Skeletal muscle satellite cell (primary cell): ENCODE results near the gene FAM131A.

ENCODE experiments used
- H3K27me3 ChIP-seq: 2 replicates; pipeline ENCODE4 v1.7.0; 2013; ENCODE audit warnings: low read length; ENCODE audit not compliant: control insufficient read depth, insufficient read depth
- H3K36me3 ChIP-seq: 2 replicates; pipeline ENCODE4 v1.7.0; 2013; ENCODE audit warnings: mild to moderate bottlenecking, control low read depth, low read length; ENCODE audit not compliant: insufficient read depth
- H3K4me1 ChIP-seq: 2 replicates; pipeline ENCODE4 v1.7.0; 2013; ENCODE audit warnings: low read length; ENCODE audit not compliant: control insufficient read depth, insufficient read depth
- H3K4me2 ChIP-seq: 2 replicates; pipeline ENCODE4 v1.7.0; 2013; ENCODE audit warnings: mild to moderate bottlenecking, low read length
- H3K4me3 ChIP-seq: 2 replicates; pipeline ENCODE4 v1.7.0; 2013; ENCODE audit warnings: low read length
- H3K9ac ChIP-seq: 2 replicates; pipeline ENCODE4 v1.7.0; 2013; ENCODE audit warnings: mild to moderate bottlenecking, low read depth, low read length, moderate library complexity
- H3K9me3 ChIP-seq: replicated peaks from 2 replicates; pipeline ENCODE4 v1.7.0; 2013; ENCODE audit warnings: mild to moderate bottlenecking, control low read depth, low read length

The FAM131A gene

DNA sequence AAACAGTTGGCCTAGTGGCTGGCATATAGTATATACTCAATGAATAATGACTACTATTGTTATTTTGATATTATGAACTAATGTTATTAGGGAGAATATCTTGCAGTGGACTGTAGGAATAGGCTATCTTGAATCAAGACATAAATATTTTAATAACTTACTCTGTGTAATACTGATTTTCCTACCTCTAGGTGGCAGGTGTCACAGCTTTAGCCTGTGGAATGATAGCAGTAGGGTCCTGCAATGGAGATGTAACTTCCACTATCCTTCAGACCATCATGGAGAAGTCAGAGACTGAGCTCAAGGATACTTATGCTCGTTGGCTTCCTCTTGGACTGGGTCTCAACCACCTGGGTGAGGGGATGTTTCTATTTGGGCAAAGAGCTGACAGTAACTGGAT lies 31.8 kb upstream of the FAM131A start:
- no peaks in the 10 kb centered on the region for H3K27me3 ChIP-seq
- peaks cover 84% of the 10 kb centered on the region for H3K36me3 ChIP-seq
- no peaks in the 10 kb centered on the region for H3K9me3 ChIP-seq

DNA sequence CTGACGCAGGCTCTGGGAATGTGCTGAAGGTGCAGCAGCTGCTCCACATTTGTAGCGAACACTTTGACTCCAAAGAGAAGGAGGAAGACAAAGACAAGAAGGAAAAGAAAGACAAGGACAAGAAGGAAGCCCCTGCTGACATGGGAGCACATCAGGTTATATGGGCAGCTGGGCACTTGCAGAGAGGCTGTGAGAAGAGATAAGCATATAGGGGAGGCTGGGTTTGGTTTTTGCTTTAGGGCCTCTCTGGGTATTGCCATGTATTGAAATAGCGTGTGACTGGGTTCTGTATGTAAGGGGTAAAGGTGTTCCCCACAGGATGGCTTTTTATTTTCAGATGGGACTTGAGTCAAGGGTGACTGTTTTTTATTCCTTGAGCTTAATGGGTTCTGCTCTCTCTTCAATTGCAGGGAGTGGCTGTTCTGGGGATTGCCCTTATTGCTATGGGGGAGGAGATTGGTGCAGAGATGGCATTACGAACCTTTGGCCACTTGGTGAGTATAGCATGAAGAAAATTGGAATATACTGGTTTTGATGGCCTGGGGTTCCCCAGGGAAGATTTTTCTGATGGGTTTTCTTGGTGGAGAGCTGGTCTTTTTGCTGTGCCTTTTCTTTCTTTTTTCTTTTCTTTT lies 30.9 kb upstream of the FAM131A start:
- H3K36me3 ChIP-seq: peaks cover 76% of the 10 kb centered on the region

More for the DNA sequence above, 31.8 kb upstream of the FAM131A start:
- peaks cover 12% of the 10 kb centered on the region for H3K4me1 ChIP-seq
- no peak overlapping the region for H3K4me3 ChIP-seq
- H3K4me2 ChIP-seq: no peak overlapping the region
- no peak overlapping the region for H3K9ac ChIP-seq

DNA sequence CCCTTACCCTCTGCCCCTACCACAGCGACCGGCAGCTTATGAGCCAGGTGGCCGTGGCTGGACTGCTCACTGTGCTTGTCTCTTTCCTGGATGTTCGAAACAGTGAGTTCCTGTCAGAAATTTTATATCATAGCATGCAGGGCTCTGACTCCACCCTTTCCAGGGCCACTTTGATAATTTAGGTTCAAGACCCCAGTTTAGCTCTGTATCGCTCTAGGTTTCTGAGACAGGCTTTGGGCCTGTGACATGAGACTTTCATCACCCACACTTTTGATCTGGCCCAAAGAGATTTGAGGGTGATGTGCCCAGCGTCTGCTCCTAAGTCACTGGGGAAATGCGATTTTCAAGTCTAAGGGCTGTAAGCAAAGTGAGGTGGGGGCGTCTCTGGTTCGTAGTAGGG lies 29.5 kb upstream of the FAM131A start:
- Histone ChIP-seq H3K9ac (no peak overlapping the region), H3K4me2 (no peak overlapping the region), H3K4me3 (no peak overlapping the region), H3K36me3 (peaks cover 61% of the 10 kb centered on the region), H3K4me1 (no peaks in the 10 kb centered on the region), H3K27me3 (no peaks in the 10 kb centered on the region), H3K9me3 (no peaks in the 10 kb centered on the region)

More for the DNA sequence above, 30.9 kb upstream of the FAM131A start:
- Histone ChIP-seq H3K9me3 (no peaks in the 10 kb centered on the region), H3K4me3 (no peak overlapping the region), H3K27me3 (no peaks in the 10 kb centered on the region), H3K9ac (no peak overlapping the region), H3K4me2 (no peak overlapping the region), H3K4me1 (peaks cover 5% of the 10 kb centered on the region)

DNA sequence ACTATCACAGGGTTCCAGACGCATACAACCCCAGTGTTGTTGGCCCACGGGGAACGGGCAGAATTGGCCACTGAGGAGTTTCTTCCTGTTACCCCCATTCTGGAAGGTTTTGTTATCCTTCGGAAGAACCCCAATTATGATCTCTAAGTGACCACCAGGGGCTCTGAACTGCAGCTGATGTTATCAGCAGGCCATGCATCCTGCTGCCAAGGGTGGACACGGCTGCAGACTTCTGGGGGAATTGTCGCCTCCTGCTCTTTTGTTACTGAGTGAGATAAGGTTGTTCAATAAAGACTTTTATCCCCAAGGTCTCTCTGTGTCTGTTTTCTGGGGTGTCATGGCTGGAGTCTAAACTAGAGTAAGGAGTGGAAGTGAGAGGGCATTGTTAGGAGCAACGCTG lies 28.7 kb upstream of the FAM131A start:
- Histone ChIP-seq H3K27me3 (no peaks in the 10 kb centered on the region), H3K4me2 (no peak overlapping the region), H3K36me3 (peaks cover 53% of the 10 kb centered on the region), H3K4me3 (no peak overlapping the region), H3K9me3 (no peaks in the 10 kb centered on the region), H3K4me1 (no peaks in the 10 kb centered on the region), H3K9ac (no peak overlapping the region)

DNA sequence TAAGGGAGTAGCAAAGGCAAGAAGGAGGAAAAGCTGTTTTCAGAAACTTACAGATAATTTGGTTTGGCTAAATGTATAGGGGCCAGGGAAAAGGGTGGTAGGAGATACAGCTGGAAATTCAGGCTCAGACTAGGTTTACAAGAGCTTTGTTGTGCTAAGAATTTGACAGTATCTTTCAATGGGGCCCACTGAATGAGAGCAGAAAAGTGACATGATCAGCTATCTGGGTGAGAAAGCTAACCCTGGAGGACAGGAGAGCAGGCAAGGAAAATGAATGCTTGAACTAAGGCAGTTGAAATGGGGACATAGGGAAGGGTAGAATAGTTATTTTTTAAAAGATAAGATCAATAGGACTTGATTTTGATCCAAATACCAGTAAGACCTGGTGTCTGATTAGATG lies 25.8 kb upstream of the FAM131A start:
- peaks cover 32% of the 10 kb centered on the region for H3K36me3 ChIP-seq
- no peak overlapping the region for H3K9ac ChIP-seq
- H3K4me3 ChIP-seq: no peak overlapping the region
- H3K4me1 ChIP-seq: peaks cover 4% of the 10 kb centered on the region
- no peaks in the 10 kb centered on the region for H3K9me3 ChIP-seq
- no peak overlapping the region for H3K4me2 ChIP-seq
- H3K27me3 ChIP-seq: no peaks in the 10 kb centered on the region

DNA sequence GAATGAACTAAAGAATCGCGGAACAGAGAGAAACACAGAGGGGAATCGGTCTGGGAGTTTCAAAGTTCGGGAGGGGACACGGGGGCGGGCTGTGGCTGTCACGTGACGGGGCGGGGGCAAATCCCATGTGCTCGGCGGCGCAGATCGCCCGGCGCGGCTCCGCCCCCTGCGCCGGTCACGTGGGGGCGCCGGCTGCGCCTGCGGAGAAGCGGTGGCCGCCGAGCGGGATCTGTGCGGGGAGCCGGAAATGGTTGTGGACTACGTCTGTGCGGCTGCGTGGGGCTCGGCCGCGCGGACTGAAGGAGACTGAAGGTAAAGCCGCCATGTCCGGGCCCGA lies 23.1 kb upstream of the FAM131A start, which contains the start of gene EIF4G1:
EIF4G1 (plus strand) TSS at position 244 of the 337 bp plus-strand sequence. CDS start 1,191 bp downstream, outside the sequence.
- Histone ChIP-seq H3K9me3 (no peaks in the 10 kb centered on the region), H3K4me2 (peak within 1 kb of the TSS; percentile 85), H3K9ac (peak within 1 kb of the TSS; percentile 99), H3K4me1 (peaks cover 25% of the 10 kb centered on the region), H3K36me3 (peaks cover 23% of the 10 kb centered on the region), H3K27me3 (no peaks in the 10 kb centered on the region), H3K4me3 (peak within 1 kb of the TSS; percentile 83)

DNA sequence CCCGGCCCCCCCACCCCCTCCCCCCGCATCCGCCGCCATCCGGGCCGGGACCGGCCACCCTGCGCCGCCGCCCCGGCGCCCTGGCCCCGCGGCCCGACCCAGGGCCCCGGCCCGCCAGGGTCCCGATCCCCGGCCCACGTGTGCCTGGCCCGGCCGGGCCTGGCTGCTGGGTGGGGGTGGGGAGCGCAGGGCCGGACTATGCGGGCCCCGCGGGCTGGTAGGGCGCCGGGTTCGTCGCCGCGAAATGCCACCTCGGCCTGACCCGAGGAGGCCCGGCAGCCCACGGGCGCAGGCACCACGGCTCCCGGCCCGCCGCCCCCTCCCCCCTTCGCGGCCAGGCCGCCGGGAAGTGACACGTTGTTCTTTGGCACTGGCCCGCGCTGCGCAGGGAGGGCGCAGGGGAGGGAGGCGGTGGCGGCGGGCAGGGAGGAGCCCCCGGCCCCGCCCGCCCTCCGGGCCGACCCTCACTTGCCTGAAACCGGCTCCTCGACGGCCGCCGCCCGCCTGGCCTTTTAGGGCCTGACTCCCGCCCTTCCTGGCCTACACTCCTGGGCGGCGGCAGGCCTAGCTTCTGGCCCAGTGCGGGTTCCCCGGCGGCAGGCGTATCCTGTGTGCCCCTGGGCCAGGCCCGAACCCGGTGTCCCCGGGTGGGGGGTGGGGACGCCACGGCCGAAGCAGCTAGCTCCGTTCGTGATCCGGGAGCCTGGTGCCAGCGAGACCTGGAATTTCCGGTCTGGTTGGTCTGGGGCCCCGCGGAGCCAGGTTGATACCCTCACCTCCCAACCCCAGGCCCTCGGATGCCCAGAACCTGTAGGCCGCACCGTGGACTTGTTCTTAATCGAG lies 22.5 kb upstream of the FAM131A start:
- Histone ChIP-seq H3K27me3 (no peaks in the 10 kb centered on the region), H3K36me3 (peaks cover 23% of the 10 kb centered on the region), H3K4me2 (peak overlapping the region; percentile 85), H3K9me3 (no peaks in the 10 kb centered on the region), H3K4me3 (peak overlapping the region; percentile 83), H3K9ac (peak overlapping the region; percentile 99), H3K4me1 (peaks cover 31% of the 10 kb centered on the region)

DNA sequence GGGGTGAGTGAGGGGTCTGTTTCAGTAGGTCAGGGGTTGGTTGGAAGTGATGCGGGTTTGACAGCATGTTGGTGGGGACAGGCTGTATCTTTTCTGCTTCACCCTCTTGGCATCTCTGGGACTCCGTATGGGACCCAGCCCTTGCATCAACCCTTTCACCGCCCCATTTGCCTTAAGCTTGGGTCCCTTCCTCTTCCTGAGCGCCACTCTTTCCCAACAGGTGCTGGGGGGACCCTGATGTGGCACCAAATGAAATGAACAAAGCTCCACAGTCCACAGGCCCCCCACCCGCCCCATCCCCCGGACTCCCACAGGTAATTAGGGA lies 21.9 kb upstream of the FAM131A start:
- Histone ChIP-seq H3K27me3 (no peaks in the 10 kb centered on the region), H3K9me3 (no peaks in the 10 kb centered on the region), H3K9ac (peak overlapping the region; percentile 99), H3K4me2 (peak overlapping the region; percentile 85), H3K4me3 (peak overlapping the region; percentile 83), H3K4me1 (peaks cover 36% of the 10 kb centered on the region), H3K36me3 (peaks cover 27% of the 10 kb centered on the region)

DNA sequence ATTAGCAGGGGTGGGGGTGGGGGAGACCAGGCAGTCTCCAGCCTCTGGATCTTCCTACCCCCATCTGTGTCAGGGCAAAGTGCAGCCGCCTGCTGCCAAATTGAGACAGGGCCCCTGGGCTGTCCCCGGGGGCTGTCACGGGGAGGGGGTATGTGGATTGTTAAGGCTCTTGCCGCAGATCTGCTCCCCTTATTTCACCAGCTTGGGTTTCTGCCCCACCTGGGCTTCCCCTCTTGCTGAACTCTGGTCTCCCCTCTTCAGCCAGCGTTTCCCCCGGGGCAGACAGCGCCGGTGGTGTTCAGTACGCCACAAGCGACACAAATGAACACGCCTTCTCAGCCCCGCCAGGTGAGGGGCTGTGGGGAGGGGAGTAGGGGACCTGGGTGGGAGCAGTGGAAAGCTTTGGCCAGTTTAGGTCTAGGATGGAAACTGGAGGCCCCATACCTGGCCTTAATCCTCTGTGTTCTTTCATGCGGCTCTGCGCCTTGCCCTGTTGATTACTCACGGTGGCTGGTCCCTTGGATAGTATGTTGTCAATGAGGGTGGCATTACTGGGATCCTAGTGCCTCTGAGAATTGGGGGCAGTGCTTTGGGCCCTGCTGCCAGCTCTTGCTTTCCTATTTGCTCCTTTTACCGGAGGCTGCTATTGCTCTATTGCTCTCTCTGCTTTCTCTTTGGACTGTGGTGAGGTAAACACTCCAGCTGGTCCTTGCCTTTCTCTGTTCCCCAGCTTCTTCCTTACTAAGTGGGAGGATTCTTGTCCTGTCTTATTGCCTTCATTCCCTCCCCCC lies 21.3 kb upstream of the FAM131A start:
- peak overlapping the region; percentile 99 for H3K9ac ChIP-seq
- no peaks in the 10 kb centered on the region for H3K9me3 ChIP-seq
- H3K27me3 ChIP-seq: no peaks in the 10 kb centered on the region
- peaks cover 33% of the 10 kb centered on the region for H3K36me3 ChIP-seq
- peaks cover 40% of the 10 kb centered on the region for H3K4me1 ChIP-seq
- peak overlapping the region; percentile 83 for H3K4me3 ChIP-seq
- peak overlapping the region; percentile 85 for H3K4me2 ChIP-seq

DNA sequence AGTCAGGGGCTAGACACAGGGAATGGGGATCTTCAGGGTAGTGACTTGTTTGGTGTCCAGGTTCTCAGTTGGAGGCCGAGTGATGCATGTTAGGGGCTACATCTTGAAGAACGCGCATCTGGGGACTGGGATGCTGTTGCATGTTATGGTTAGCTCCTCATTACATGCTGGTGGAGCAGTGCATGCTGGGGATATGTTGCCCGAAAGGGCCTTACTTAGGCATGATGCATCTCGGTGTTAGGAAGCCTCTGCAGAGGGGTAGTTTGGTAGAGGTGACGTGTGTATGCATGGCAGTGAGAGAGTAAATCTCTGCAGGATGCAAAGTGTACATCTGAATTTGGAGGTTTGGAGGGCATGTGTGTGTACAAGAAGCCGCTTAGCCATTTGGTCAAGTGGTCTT lies 20.6 kb upstream of the FAM131A start:
- H3K9ac ChIP-seq: peak overlapping the region; percentile 99
- H3K4me3 ChIP-seq: peak overlapping the region; percentile 83
- peaks cover 40% of the 10 kb centered on the region for H3K36me3 ChIP-seq

DNA sequence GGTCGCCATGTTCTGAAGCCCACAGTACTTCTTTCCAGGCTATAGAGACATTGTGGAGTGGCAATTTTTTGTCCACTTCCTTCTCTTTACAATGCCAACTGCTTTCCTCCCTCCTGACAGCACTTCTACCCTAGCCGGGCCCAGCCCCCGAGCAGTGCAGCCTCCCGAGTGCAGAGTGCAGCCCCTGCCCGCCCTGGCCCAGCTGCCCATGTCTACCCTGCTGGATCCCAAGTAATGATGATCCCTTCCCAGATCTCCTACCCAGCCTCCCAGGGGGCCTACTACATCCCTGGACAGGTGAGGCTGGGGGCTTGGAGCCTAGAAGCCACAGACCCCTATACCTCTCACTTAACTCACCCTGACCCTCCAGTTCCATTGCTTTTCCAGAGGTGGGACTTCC lies 20.2 kb upstream of the FAM131A start:
- Histone ChIP-seq H3K4me1 (peaks cover 40% of the 10 kb centered on the region), H3K27me3 (no peaks in the 10 kb centered on the region), H3K36me3 (peaks cover 44% of the 10 kb centered on the region), H3K9me3 (no peaks in the 10 kb centered on the region), H3K9ac (peak overlapping the region; percentile 37), H3K4me2 (peak overlapping the region; percentile 85), H3K4me3 (peak overlapping the region; percentile 83)

More for the DNA sequence above, 20.6 kb upstream of the FAM131A start:
- Histone ChIP-seq H3K9me3 (no peaks in the 10 kb centered on the region), H3K27me3 (no peaks in the 10 kb centered on the region), H3K4me1 (peaks cover 40% of the 10 kb centered on the region), H3K4me2 (peak overlapping the region; percentile 85)
